GM19328 (cell line): ENCODE results near the gene ESYT2.

Experiments used
- ATAC-seq: cut with Tn5 transposase; IDR thresholded peaks from one replicate; pipeline ENCODE4 v1.9.1; 2021; ENCODE audit warnings: mild to moderate bottlenecking, moderate library complexity; ENCODE audit not compliant: unreplicated experiment

The ESYT2 gene

DNA sequence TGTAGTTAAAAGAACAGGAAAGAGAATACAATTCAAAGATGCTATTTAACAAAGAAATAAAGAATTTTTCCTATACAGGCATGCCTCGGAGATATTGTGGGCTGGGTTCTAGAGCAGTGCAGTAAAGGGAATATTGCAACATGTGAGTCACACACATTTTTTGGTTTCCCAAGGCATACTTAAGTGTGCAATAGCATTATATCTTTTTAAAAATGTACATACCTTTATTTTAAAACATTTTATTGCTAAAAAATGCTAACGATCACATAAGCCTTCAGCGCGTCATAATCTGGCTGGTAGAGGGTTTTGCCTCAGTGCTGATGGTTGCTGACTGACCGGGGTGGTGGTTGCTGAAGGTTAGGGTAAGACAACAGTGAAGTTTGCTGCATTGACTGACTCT lies 54.4 kb downstream of the ESYT2 start:
- ATAC-seq = no peak

DNA sequence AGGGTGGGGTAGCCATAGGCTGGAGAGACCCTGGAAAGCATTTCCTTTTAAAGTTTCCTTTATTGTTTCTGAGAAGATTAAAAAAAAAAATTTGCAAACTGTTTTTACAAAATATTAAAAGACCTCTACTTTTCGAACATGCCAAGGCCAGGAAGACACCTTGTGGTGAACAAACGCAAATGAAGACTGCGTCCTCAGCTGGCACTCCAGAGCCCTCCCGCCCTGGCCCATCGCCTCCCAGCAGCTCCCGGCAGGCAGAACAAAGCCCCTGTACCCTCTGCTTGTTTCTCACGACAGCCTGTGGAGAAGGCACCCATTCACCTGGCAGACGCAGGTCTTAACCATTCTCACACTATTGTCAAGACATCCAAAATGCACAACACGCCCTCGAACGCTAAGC lies 56.4 kb downstream of the ESYT2 start:
- ATAC-seq = no peak

DNA sequence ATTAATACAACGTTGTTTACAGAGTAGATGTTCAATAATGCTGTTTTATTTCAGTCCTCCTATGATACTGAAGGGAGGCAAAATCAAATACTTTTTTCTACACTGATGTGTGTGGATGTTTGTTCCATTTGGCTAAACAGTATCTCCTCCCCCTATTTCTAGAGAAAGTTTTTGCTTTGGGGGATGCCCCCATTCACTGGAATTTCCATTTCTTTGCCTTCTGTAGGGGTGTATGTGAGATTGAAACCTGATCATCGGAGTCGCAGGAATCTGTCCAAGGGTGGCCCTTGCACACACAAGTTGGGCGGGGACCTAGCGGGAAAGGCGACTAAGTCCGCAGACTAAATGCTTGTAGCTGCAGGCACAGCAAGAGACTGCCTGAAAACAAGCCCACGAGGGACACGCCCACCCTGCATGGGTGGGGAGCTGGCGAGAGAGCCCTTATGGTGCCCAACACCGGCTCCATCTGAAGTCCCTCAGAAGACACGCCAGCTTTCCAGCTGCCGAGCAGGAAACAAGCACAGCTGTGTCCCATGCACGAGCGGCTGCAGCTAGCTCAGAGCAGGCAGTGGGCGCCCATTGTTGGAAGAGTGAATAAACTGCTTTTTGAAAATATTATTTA lies 58.0 kb downstream of the ESYT2 start:
- no peak for ATAC-seq

DNA sequence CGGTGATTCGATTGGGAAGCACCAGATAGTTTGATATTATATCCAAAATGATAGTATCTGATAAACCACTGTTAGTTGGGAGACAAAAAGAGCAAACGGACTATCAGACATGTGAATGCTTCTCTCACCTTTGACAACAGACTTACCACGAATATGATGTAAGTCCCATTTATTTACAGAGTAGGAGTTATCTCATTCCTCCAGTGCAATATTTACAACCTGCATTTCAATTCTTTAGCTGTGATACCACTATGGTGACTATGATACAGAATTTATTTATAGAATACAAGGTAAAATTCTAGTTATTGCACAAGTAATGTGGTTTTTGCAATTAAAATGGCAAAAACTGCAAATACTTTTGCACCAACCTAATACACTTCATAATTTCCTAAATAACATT lies 61.6 kb downstream of the ESYT2 start:
- no peak for ATAC-seq

DNA sequence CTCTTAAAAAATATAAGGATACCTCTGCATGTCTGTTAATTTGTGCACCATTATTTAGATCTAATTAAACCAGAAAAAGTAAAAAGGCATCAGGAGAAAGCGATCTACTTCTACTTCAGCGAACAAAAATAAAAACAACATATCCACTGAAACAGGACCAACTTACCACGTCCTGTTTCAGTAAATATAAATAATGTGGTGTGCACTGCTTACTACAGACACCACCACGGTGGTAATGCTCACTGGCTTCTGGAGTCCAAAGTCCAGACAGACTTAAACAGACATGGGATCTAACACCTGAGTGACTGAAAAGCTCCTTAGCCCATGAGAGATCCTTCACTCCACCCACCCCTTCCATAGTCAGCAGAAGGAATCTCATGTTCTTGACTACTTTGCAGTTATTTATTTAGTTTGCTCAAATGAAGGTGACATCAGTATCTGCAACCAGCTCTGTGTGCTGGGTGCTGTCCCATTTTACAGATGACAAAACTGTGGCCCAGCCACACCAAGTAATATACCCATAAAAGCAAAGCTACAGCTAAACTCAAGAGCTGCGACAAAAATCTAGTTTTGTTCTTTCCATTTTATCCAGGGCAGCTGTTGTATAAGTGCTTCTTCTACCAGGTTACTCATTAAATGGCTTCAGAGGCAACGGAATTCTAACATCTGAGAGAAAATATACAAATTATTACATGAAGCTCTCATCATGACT lies 62.6 kb downstream of the ESYT2 start:
- no peak for ATAC-seq

DNA sequence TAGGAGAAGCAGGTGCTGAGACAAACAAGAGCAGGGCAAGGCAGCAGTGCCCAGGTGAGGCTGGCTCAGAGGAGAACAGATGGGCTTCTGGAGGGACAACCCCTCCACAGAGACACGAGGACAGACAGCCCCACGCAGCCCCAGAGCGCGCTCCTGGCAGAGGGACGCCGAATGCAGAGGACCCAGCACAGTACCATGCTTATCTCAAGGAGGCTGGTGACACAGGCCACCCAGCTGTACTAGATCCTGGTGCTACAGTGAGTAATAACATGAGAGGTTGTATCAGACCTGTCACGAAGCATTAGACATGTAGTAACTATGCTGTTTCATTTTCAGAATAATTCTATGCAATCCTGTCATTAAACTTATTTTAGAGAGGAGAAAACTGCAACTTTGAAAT lies 64.3 kb downstream of the ESYT2 start:
- no peak for ATAC-seq

DNA sequence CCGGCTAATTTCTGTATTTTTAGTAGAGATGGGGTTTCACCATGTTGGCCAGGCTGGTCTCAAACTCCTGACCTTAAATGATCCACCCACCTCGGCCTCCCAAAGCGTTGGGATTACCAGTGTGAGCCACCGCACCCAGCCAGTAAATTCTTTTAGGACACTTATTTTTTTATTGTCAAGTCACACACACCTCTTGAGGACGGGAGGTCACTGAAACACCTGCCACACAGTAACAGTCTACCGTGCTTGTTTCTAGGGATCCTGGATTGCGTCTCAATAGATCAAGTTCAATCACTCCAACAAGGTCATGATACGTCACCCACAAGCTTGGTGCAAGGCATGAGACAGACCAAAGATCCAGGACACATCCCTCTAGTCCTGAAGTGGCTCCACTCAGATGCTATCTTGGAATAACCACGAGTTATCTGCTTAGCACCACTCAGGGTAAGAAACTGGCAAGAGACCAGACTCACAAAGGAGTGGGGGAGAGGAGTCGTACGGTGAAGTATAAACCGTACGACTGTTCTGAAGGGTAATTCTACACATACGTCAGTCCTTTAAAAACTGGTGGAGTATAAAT lies 65.8 kb downstream of the ESYT2 start:
- ATAC-seq = no peak

DNA sequence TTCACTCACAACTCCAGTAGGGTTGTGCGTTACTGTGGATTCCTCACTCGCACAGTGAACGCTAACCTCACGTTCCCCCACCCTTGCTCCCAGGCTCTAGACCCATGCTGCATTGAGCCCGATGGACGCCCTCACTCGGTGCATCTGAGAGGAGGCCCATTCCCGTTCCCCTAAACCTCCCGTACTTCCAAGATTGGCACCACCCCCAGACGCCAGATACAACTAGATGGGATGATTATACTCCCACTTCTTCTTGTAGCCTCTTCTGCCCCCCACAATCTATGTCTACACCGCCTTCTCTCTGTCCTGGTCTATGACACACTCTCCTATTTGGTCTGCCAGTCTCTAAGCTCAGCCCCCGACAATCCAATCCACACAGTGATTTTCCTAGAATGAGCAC lies 67.4 kb downstream of the ESYT2 start:
- ATAC-seq = no peak

DNA sequence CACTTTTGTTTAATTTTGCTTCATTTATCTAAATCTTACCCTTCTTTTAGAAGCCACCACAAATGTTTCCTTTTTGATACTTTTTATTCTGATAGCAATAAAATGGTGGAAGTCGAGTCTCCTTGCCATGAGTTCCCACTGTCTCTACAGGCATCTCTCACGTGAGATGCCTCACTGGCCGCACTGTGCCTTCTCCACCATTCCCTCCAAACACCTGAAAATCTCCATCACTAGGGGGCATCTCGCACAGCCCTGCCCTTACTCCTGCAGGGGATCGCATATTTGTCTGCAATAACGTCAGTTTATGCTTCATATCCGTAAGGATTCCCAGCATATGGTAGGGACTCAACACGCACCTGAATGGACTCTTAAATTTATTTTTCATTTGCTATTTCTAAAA lies 68.4 kb downstream of the ESYT2 start:
- ATAC-seq = no peak

DNA sequence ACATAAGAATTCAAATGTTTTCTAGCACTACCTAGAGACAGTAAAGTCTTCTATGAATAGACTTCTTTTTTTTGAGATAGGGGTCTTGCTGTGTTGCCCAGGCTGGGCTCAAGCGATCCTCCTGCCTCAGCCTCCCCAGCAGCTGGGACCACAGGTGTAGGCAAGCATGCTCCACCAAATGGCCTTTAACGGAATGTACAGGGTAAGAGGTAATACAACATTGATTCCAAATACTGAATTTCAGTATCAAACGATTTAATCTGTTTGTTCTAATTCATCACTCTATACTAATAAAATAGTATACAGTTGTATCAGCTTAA lies 68.9 kb downstream of the ESYT2 start:
- ATAC-seq = no peak

DNA sequence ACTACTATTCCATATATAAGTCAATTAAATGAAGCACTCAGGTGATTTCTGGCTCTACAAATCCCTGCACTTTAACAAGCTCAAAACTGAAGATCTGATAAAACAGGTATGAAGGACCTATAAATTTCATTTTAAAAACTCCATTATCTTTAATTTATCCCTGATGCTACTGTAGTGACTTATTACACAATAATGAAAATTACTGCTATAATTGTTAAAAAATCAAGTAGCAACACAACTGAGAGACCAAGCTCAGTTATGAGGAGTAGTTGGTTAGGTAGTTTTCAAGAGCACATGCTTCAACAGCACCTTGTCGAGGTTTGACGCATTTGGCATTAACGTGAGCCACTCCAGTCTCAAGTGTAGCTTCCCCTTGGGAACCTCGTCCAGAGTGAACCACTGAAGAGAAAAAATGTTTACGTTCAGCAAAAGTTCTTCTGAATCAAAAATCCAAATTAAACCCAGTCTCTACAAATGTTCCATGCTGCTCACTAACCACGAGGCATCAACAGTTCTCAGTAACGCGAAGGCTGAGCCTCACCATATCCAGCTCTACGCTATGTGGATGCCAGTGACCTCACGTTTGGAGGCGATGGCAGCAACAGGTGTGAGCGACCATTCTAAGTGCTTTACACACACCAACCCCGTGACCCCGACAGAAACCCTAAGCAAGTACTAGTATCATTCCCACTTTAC lies 69.4 kb downstream of the ESYT2 start:
- ATAC-seq = no peak

DNA sequence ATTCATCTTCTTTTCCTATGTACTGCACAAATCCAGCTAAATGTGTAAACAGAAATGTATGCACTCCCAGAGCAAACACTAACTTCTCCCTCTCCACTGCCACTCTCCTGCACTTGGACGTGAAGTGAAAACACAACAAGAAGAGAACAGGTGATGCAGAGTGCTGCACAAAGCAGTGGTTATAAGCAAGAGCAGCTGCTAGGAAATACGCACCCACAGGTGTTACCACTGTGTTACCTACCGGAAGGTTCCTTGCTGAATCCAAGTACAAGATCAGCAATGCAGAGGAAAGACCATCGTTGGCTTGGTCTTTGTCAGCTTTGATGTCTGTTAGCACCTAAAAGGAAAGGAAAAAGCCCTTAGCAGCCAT lies 70.1 kb downstream of the ESYT2 start:
- ATAC-seq = no peak

DNA sequence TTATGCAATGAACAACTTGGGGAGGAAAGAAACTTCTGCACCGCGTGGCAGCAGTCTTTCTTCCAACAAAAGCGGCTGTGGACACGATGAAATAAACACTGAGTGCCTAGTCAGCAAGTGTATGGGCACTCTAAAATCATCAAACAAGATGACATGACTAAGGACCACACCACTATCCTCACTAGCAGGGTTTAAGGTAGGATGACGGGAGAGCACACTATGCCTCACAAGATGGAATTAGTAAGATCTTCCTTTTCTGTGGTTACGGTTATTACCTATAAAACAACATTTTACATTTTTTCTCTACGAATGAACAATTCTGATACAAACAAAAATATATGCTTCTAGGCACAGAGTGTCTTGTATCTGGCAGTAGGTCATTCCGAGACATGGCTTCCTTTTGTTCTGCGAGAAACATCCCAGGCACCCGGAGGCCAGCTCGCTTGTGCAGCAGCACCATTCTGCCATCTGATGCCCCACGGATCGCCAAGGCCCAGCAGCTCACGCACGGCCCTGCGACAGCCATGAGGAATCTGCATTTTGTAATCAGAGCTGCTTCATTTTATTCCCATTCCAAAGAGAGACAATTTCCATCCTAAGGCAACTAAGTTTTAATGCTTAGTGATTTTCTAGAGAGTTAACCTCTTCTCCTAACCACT lies 70.6 kb downstream of the ESYT2 start:
- no peak for ATAC-seq

DNA sequence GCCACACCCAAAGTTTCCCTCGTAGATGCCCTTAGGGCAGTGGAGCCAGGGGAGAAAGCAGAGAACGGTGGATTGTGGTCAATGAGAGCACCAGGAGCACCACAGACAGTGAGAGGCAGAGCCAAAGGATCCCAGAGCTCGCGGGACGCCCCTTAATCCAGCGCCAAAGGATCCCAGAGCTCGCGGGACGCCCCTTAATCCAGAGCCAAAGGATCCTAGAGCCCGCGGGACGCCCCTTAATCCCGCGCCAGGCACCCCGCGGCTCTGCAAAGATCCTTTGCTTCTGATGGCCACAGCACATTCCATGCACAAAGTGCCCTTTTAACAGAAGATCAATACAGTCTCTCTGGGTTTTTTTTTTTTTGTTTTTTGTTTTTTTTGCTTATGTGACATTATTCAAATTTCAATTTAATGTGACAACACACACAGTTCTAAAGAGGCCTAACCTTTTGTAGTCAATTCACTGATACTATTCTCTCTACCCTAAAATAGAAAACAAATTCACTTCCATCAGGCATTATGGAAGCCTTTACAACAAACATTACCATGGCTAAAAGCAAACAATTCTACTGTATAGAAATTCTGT lies 71.8 kb downstream of the ESYT2 start:
- ATAC-seq = no peak

DNA sequence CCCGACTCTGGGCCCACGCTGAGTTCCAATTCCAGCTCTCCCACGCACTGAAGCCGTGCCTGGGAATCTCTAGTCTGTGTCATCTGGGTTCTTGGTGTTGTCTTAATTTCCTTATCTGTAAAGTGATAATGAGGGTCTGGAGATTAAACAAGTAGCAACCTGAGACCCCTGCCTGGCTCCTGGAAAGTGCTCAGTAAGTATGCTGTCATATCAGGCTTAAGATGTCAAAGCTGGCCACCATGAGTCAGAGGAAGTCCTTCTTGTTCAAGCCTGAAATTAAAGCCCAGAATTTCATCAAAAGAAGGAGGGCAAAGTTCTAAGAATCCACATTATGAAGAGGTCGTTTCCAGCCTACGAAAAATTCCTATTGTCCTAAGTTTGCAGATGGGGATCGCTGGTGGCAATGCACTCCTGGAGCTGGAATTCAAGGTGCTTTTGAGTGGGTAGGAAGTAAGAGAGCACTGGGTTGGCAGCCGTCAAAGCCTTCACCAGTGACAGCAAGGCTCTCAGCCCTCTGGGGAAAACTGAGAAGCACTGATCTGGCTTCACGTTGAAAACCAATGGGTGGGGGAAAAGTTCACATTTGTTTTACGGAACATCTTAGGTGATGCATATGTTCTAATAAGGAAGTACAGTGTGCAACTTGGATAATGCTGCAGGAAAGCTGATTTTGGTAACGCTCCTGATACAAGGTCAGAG lies 74.4 kb downstream of the ESYT2 start:
- no peak for ATAC-seq

DNA sequence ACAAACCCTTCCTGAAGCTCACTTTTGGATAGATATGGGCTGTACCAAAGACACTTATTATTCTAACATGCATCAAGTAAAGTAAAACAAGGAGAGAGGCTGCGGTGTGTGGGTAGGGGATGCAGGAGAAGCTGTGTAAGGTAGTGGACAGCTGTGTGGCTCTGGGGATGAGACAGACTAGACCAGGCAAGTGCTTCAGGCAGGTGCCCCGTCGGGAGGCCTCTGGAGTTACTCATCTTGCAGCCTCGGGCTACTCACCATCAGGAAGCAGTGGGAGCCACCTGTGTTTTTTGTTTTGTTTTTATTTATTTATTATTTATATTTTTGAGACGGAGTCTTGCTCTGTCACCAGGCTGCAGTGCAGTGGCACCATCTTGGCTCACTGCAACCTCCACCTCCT lies 75.4 kb downstream of the ESYT2 start:
- ATAC-seq = no peak

DNA sequence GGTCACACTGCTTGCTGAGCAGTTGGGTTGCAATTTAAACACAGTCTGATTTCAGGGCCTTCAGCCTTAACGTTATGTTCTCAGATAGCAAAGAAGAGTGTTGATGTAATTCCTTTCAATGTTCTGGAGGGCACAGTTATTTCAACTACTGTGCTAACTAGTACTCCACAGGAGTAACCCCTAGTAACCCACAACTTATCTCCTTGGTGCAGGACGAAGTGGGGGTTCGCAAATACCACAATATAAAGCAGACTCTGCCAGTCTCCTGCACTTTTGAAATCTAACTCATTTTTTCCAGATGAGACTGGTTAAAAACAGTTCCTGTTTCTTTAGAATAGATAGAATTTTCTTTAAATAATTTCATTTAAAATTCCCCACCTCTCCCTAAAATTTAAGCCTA lies 77.6 kb downstream of the ESYT2 start:
- ATAC-seq = no peak

DNA sequence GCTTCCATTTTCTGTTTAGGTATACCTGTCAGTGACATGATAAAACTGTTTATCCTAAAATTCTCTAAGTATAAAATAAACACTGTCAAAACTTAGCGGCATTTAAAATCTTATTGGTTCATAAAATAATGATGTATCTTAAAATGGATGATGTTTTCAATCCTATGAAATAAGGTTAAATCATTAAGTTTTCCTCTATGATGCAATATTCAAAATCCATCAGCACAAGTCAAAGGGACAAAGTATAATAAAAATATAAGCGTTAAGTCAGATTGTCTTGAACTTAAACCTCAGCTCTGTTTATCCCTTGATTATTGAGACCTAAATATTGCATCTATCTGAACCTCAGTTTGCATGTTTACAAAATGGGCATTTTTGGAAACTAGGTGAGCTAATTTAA lies 78.1 kb downstream of the ESYT2 start:
- ATAC-seq = no peak

DNA sequence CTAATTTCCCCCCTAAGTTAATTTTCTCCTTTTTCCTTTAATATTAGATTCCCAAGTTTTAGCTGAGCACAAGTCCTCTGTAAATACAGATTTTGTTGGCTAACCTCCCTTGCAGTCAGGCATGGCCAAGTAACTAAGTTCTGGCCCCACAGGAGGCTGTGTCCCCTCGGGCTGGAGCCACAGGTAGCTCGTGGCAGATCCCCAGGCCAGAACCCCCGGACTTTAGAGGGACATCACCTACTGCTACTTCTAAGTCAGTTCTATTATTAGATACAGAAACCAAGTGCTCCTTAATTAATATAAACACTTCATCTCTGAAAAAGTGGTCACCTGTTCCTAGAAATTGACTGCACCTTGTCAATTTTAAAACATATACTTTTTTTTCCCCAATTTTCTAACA lies 78.6 kb downstream of the ESYT2 start:
- no peak for ATAC-seq

DNA sequence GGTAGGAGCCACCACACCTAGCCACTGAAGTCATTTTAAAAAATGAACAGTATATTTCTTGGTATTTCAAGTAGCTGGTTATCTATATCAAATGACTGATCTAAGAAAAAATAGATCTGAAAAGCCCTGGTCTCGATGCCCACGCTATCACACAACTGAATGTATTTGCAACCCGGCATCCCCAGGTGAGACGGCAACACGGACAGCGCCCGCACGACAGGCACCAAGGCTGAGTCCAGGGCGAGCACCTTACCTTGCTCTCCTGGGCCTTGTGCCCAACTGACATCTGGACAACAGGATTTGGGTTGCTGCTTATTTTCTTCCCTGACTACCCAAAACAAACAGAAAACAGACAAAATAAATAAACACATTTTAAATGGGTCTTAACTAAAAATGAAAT lies 79.9 kb downstream of the ESYT2 start:
- ATAC-seq = no peak

DNA sequence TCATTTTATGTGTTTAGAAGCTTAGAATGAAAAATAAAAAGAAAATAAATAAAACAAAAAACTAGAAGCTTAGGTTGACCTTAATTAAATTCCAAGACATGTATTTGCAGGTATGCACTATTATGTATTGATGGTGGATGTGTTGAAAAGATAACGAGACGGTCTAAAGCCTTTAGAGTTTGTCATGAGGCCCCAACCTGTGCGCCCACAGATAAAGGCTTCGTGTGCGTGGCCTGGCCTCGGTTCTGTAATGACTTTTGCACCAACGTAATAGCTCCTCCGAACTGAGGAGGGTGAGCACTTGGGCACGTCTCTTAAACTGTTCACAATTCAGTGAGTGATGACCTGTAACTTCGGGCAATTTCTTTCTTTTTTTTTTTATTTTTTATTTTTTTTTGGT lies 81.0 kb downstream of the ESYT2 start:
- no peak for ATAC-seq
